Liver (tissue), 9 donors: ENCODE measurements around the gene TEAD2. TPM values are rescaled to one million over a fixed set of nuclear protein-coding genes. Genes with fewer than 3 reads are reported as not detected.

ENCODE experiments used
- DNase-seq: peaks from one replicate; pipeline ENCODE4 v3.0.0-alpha.2; 2017; ENCODE audit warnings: low spot score
- H3K27ac ChIP-seq, 2 donors: one replicate each; pipeline ENCODE4 v1.7.0; 2013; ENCODE audit warnings: inconsistent platforms in 2 of 2, low read length in 2 of 2, control low read depth in 1 of 2, low read depth in 1 of 2, mild to moderate bottlenecking in 1 of 2
- H3K27me3 ChIP-seq, 4 donors: one replicate each; pipeline versions ENCODE4 v1.6.1 to v1.7.0; 2013; ENCODE audit warnings: low read length in 3 of 4, inconsistent platforms in 1 of 4, mild to moderate bottlenecking in 1 of 4, moderate library complexity in 1 of 4; ENCODE audit not compliant: control insufficient read depth in 4 of 4, insufficient read depth in 4 of 4
- H3K36me3 ChIP-seq, 4 donors: one replicate each; pipeline versions ENCODE4 v1.6.1 to v1.7.0; 2013; ENCODE audit warnings: low read length in 3 of 4, mild to moderate bottlenecking in 3 of 4, low read depth in 1 of 4, moderate library complexity in 1 of 4; ENCODE audit not compliant: control insufficient read depth in 4 of 4, insufficient read depth in 3 of 4
- H3K4me1 ChIP-seq, 4 donors: one replicate each; pipeline versions ENCODE4 v1.6.1 to v1.7.0; 2013; ENCODE audit warnings: low read length in 3 of 4, mild to moderate bottlenecking in 3 of 4, moderate library complexity in 1 of 4; ENCODE audit not compliant: control insufficient read depth in 4 of 4, insufficient read depth in 4 of 4
- H3K4me3 ChIP-seq, 3 donors: one replicate each; pipeline versions ENCODE4 v1.6.1 to v1.7.0; 2013; ENCODE audit warnings: low read length in 3 of 3, control low read depth in 1 of 3, low read depth in 1 of 3, mild to moderate bottlenecking in 1 of 3
- H3K9ac ChIP-seq, 2 donors: one replicate each; pipeline ENCODE4 v1.7.0; 2013; ENCODE audit warnings: low read length in 2 of 2, mild to moderate bottlenecking in 2 of 2, moderate library complexity in 2 of 2, control low read depth in 1 of 2, low read depth in 1 of 2
- H3K9me3 ChIP-seq, 4 donors: one replicate each; pipeline versions ENCODE4 v1.6.1 to v1.7.0; 2013; ENCODE audit warnings: low read length in 3 of 4; ENCODE audit not compliant: control insufficient read depth in 4 of 4
- ATF3 ChIP-seq: IDR thresholded peaks from 2 replicates; pipeline ENCODE4 v1.6.1; 2016; ENCODE audit warnings: antibody characterized with exemption
- CTCF ChIP-seq: fragments of 150-350 bp; IDR thresholded peaks from 2 replicates; pipeline ENCODE4 v1.5.1; 2017; ENCODE audit warnings: improper control_type of control experiment, low read depth, low read length; ENCODE audit not compliant: missing input control
- EGR1 ChIP-seq, 2 donors: IDR thresholded peaks; 2 replicates each; pipeline ENCODE4 v1.6.1; 2016 to 2018; ENCODE audit warnings: antibody characterized with exemption in 2 of 2, low read depth in 2 of 2
- FOXA1 ChIP-seq: IDR thresholded peaks from 2 replicates; pipeline ENCODE4 v1.6.1; 2016; ENCODE audit warnings: antibody characterized with exemption
- FOXA2 ChIP-seq: IDR thresholded peaks from 2 replicates; pipeline ENCODE4 v1.6.1; 2016; ENCODE audit warnings: antibody characterized with exemption
- GABPA ChIP-seq, 2 donors: IDR thresholded peaks in 1 of 2; conservative IDR thresholded peaks in 1 of 2; 2 replicates each; pipeline ENCODE4 v1.6.1; 2016; ENCODE audit warnings: antibody characterized with exemption in 2 of 2, mild to moderate bottlenecking in 1 of 2, moderate library complexity in 1 of 2
- HNF4A ChIP-seq, 2 donors: conservative IDR thresholded peaks; 2 replicates each; pipeline ENCODE4 v1.6.1; 2016; ENCODE audit warnings: antibody characterized with exemption in 2 of 2, mild to moderate bottlenecking in 2 of 2
- HNF4G ChIP-seq: IDR thresholded peaks from 2 replicates; pipeline ENCODE4 v1.6.1; 2016; ENCODE audit warnings: antibody characterized with exemption
- JUND ChIP-seq, 2 donors: IDR thresholded peaks; 2 replicates each; pipeline ENCODE4 v1.6.1; 2016; ENCODE audit warnings: antibody characterized with exemption in 2 of 2
- MAX ChIP-seq: IDR thresholded peaks from 2 replicates; pipeline ENCODE4 v1.6.1; 2016; ENCODE audit warnings: antibody characterized with exemption
- NR2F2 ChIP-seq: IDR thresholded peaks from 2 replicates; pipeline ENCODE4 v1.6.1; 2016; ENCODE audit warnings: antibody characterized with exemption
- RAD21 ChIP-seq, 2 donors: IDR thresholded peaks; 2 replicates each; pipeline ENCODE4 v1.6.1; 2016; ENCODE audit warnings: antibody characterized with exemption in 2 of 2, mild to moderate bottlenecking in 2 of 2
- REST ChIP-seq: IDR thresholded peaks from 2 replicates; pipeline ENCODE4 v1.6.1; 2016; ENCODE audit warnings: antibody characterized with exemption, mild to moderate bottlenecking
- RXRA ChIP-seq, 2 donors: IDR thresholded peaks; 2 replicates each; pipeline ENCODE4 v1.6.1; 2017 to 2018; ENCODE audit warnings: antibody characterized with exemption in 2 of 2, mild to moderate bottlenecking in 1 of 2
- SP1 ChIP-seq: IDR thresholded peaks from 2 replicates; pipeline ENCODE4 v1.6.1; 2018; ENCODE audit warnings: antibody characterized with exemption, mild to moderate bottlenecking
- TAF1 ChIP-seq: conservative IDR thresholded peaks from 2 replicates; pipeline ENCODE4 v1.6.1; 2016; ENCODE audit warnings: antibody characterized with exemption, mild to moderate bottlenecking
- YY1 ChIP-seq: IDR thresholded peaks from 2 replicates; pipeline ENCODE4 v1.6.1; 2016; ENCODE audit warnings: antibody characterized with exemption, mild to moderate bottlenecking
- ZBTB33 ChIP-seq: IDR thresholded peaks from 2 replicates; pipeline ENCODE4 v1.6.1; 2016; ENCODE audit warnings: antibody characterized with exemption
- WGBS: extraction: QIAGEN DNeasy Blood & Tissue Kit; methylation state at CpG from one replicate; pipeline ENCODE4 v1.1.7; 2013; 5-methylcytosine and 5-hydroxymethylcytosine counted together
- polyA plus RNA-seq, 2 donors: library from polyadenylated mRNA; stranded (reverse) in 1 of 2; unstranded in 1 of 2; fragments of 200-250 nt in 1 of 2; fragments of >200 nt in 1 of 2; fragmentation: Nextera tagmentation in 1 of 2; extraction: Ambion mirVana in 1 of 2; gene quantifications; one replicate each; pipeline versions ENCODE4 v1.2.1 to v1.2.3, GENCODE V29; 2013 to 2015
- total RNA-seq, 2 donors: library from RNA; depleted of rRNA; stranded (reverse); fragments of >200 nt; gene quantifications; one replicate each; pipeline ENCODE4 v1.2.3, GENCODE V29; 2014
- donor health status: healthy.
- donor health status: healthy.
- donor health status: healthy.
- donor health status: healthy.
- donor health status: healthy.

TEAD2 gene
- total and polyA plus RNA-seq, 4 donors = 3.3 to 8.1 (median 4.4) TPM

- no peaks in the 10 kb centered on the region for H3K9me3 ChIP-seq
- peak within 1 kb of the TSS in 1 of 2 donors; percentile 45 for H3K9ac ChIP-seq
- TF ChIP-seq FOXA1 = no peak
- peak; percentile 34 to 49 for TF ChIP-seq HNF4A (conservative IDR thresholded peaks at IDR 0.05)
- peak; percentile 47 for TF ChIP-seq YY1
- TF ChIP-seq EGR1 (IDR thresholded peaks at IDR 0.05; ENCODE audit: low read depth in 2 of 2) = peak; percentile 70 to 89
- TF ChIP-seq RAD21 (IDR thresholded peaks at IDR 0.05) = peak in 1 of 2 donors; percentile 27
- no peak for TF ChIP-seq GABPA (IDR thresholded peaks at IDR 0.05 in 1 of 2, conservative IDR thresholded peaks at IDR 0.05 in 1 of 2)
- no peak for TF ChIP-seq FOXA2
- no peak for TF ChIP-seq TAF1
- no peak for TF ChIP-seq CTCF
- TF ChIP-seq HNF4G = no peak
- TF ChIP-seq ZBTB33 = no peak
- TF ChIP-seq ATF3 = no peak
- TF ChIP-seq JUND (IDR thresholded peaks at IDR 0.05) = peak; percentile 45 to 71
- peak; percentile 66 for TF ChIP-seq MAX
- TF ChIP-seq NR2F2 = peak; percentile 66
- peak; percentile 64 to 72 for TF ChIP-seq RXRA (IDR thresholded peaks at IDR 0.05)
- TF ChIP-seq REST = peak; percentile 46
- peak; percentile 93 for TF ChIP-seq SP1
- H3K36me3 ChIP-seq = no peaks in the 10 kb centered on the region
- peak within 1 kb of the TSS in 2 of 3 donors; percentile 4 to 9 for H3K4me3 ChIP-seq
- H3K4me1 ChIP-seq = peaks cover 5 to 20% (median 9%) of the 10 kb centered on the region in 4 donors
- WGBS = 4% methylated on average over 46 of the region's 46 CpGs
- peak; percentile 86 for DNase-seq
- peak within 1 kb of the TSS; percentile 78 to 88 for H3K27ac ChIP-seq
- no peaks in the 10 kb centered on the region for H3K27me3 ChIP-seq
Measured at GRCh38 chr19:49363268-49364082, 1.3 kb upstream of the TEAD2 start, which contains the start of gene DKKL1. Gene DKKL1, plus strand, starts transcription at chr19:49363877. Its CDS starts 122 bp downstream, at chr19:49363999.
